ENCODE data around the gene ETNK2. TPM values are rescaled to one million over a fixed set of nuclear protein-coding genes. Genes with fewer than 3 reads are reported as not detected.
A peak's percentile ranks its signal among the peaks of the same experiment; 100 is the strongest.

The ETNK2 gene
- total and polyA plus RNA-seq, 4 donors: 10.1 to 18.0 (median 14.4) TPM

- WGBS, 2 donors: 90 to 92% methylated on average over 5 of the region's 5 CpGs
These were observed 1.8 kb upstream of the ETNK2 start for GRCh38 chr1:204153667-204154066.

GRCh38 chr1:204152310-204153044, 633 bp upstream of the ETNK2 start:
- ATAC-seq (ENCODE audit: low FRiP score): no peak
- no peaks in the 10 kb centered on the region for H3K36me3 ChIP-seq (ENCODE audit: control insufficient read depth in 1 of 2, insufficient read depth in 2 of 2, low read length in 1 of 2)

More at GRCh38 chr1:204153667-204154066, 1.8 kb upstream of the ETNK2 start:
- Histone ChIP-seq H3K36me3 (ENCODE audit: control insufficient read depth in 1 of 2, insufficient read depth in 2 of 2, low read length in 1 of 2) (no peaks in the 10 kb centered on the region), H3K4me3 (ENCODE audit: low read length in 2 of 2) (no peak overlapping the region), H3K4me1 (ENCODE audit: control insufficient read depth in 1 of 2, insufficient read depth in 2 of 2, low read length in 2 of 2) (peaks cover 0 to 1% of the 10 kb centered on the region in 2 donors), H3K9me3 (ENCODE audit: control insufficient read depth, low read length) (no peaks in the 10 kb centered on the region), H3K27me3 (ENCODE audit: control insufficient read depth in 1 of 2, insufficient read depth in 2 of 2, low read length in 1 of 2) (no peaks in the 10 kb centered on the region), H3K27ac (ENCODE audit: low read depth in 1 of 2, low read length in 2 of 2) (no peak overlapping the region)
- DNase-seq: peak in 1 of 2 donors; percentile 39
- no peak for ATAC-seq (ENCODE audit: low FRiP score)
- intact Hi-C loops (cut with DNase I): no loop called here

GRCh38 chr1:204150702-204151551, 917 bp downstream of the ETNK2 start:
- DNase-seq (no peak), ATAC-seq (ENCODE audit: low FRiP score) (peak; percentile 36)
- Histone ChIP-seq H3K27me3 (ENCODE audit: control insufficient read depth in 1 of 2, insufficient read depth in 2 of 2, low read length in 1 of 2) (no peaks in the 10 kb centered on the region), H3K4me3 (ENCODE audit: low read length in 2 of 2) (peak overlapping the region; percentile 67 to 87), H3K4me1 (ENCODE audit: control insufficient read depth in 1 of 2, insufficient read depth in 2 of 2, low read length in 2 of 2) (peaks cover 0 to 1% of the 10 kb centered on the region in 2 donors), H3K9me3 (ENCODE audit: control insufficient read depth, low read length) (no peaks in the 10 kb centered on the region), H3K36me3 (ENCODE audit: control insufficient read depth in 1 of 2, insufficient read depth in 2 of 2, low read length in 1 of 2) (no peaks in the 10 kb centered on the region), H3K27ac (ENCODE audit: low read depth in 1 of 2, low read length in 2 of 2) (peak overlapping the region in 1 of 2 donors; percentile 77)
- intact Hi-C loops (cut with DNase I): no loop called here
- 28 to 37% methylated on average over 24 to 33 of the region's 33 CpGs for WGBS, 2 donors

More at GRCh38 chr1:204152310-204153044, 633 bp upstream of the ETNK2 start:
- Histone ChIP-seq H3K9me3 (ENCODE audit: control insufficient read depth, low read length) (no peaks in the 10 kb centered on the region), H3K27me3 (ENCODE audit: control insufficient read depth in 1 of 2, insufficient read depth in 2 of 2, low read length in 1 of 2) (no peaks in the 10 kb centered on the region), H3K4me1 (ENCODE audit: control insufficient read depth in 1 of 2, insufficient read depth in 2 of 2, low read length in 2 of 2) (peaks cover 0 to 1% of the 10 kb centered on the region in 2 donors), H3K4me3 (ENCODE audit: low read length in 2 of 2) (peak overlapping the region; percentile 67 to 87), H3K27ac (ENCODE audit: low read depth in 1 of 2, low read length in 2 of 2) (peak overlapping the region in 1 of 2 donors; percentile 17)
- intact Hi-C loops (cut with DNase I): no loop called here
- 15% methylated on average over 24 to 25 of the region's 25 CpGs for WGBS, 2 donors
- DNase-seq: peak in 1 of 2 donors; percentile 50

GRCh38 chr1:204149635-204150565, 1.9 kb downstream of the ETNK2 start:
- H3K27me3 ChIP-seq (ENCODE audit: control insufficient read depth in 1 of 2, insufficient read depth in 2 of 2, low read length in 1 of 2): no peaks in the 10 kb centered on the region
- H3K4me1 ChIP-seq (ENCODE audit: control insufficient read depth in 1 of 2, insufficient read depth in 2 of 2, low read length in 2 of 2): peaks cover 0 to 1% of the 10 kb centered on the region in 2 donors
- H3K4me3 ChIP-seq (ENCODE audit: low read length in 2 of 2): no peak overlapping the region
- WGBS, 2 donors: 74 to 85% methylated on average over 16 of the region's 16 CpGs
- intact Hi-C loops (cut with DNase I): no loop called here
- peak in 1 of 2 donors; percentile 63 for DNase-seq
- no peak for ATAC-seq (ENCODE audit: low FRiP score)
- H3K36me3 ChIP-seq (ENCODE audit: control insufficient read depth in 1 of 2, insufficient read depth in 2 of 2, low read length in 1 of 2): no peaks in the 10 kb centered on the region
- H3K9me3 ChIP-seq (ENCODE audit: control insufficient read depth, low read length): no peaks in the 10 kb centered on the region
- H3K27ac ChIP-seq (ENCODE audit: low read depth in 1 of 2, low read length in 2 of 2): peak overlapping the region in 1 of 2 donors; percentile 11

- H3K9me3 ChIP-seq (ENCODE audit: control insufficient read depth, low read length): no peaks in the 10 kb centered on the region
- 53% methylated on average over 2 of the region's 2 CpGs for WGBS, 2 donors
- no peak overlapping the region for H3K27ac ChIP-seq (ENCODE audit: low read depth in 1 of 2, low read length in 2 of 2)
- DNase-seq: peak in 1 of 2 donors; percentile 28
- ATAC-seq (ENCODE audit: low FRiP score): no peak
- H3K4me1 ChIP-seq (ENCODE audit: control insufficient read depth in 1 of 2, insufficient read depth in 2 of 2, low read length in 2 of 2): peaks cover 0 to 1% of the 10 kb centered on the region in 2 donors
- intact Hi-C loops (cut with DNase I): no loop called here
- no peak overlapping the region for H3K4me3 ChIP-seq (ENCODE audit: low read length in 2 of 2)
- no peaks in the 10 kb centered on the region for H3K27me3 ChIP-seq (ENCODE audit: control insufficient read depth in 1 of 2, insufficient read depth in 2 of 2, low read length in 1 of 2)
- H3K36me3 ChIP-seq (ENCODE audit: control insufficient read depth in 1 of 2, insufficient read depth in 2 of 2, low read length in 1 of 2): no peaks in the 10 kb centered on the region
These were observed 2.7 kb downstream of the ETNK2 start for GRCh38 chr1:204149107-204149506.

- no peaks in the 10 kb centered on the region for H3K27me3 ChIP-seq (ENCODE audit: control insufficient read depth in 1 of 2, insufficient read depth in 2 of 2, low read length in 1 of 2)
- DNase-seq: peak in 1 of 2 donors; percentile 61
- WGBS, 2 donors: 83 to 84% methylated on average over 13 of the region's 13 CpGs
- H3K27ac ChIP-seq (ENCODE audit: low read depth in 1 of 2, low read length in 2 of 2): no peak overlapping the region
- no peaks in the 10 kb centered on the region for H3K36me3 ChIP-seq (ENCODE audit: control insufficient read depth in 1 of 2, insufficient read depth in 2 of 2, low read length in 1 of 2)
- no peaks in the 10 kb centered on the region for H3K9me3 ChIP-seq (ENCODE audit: control insufficient read depth, low read length)
- ATAC-seq (ENCODE audit: low FRiP score): no peak
- peaks cover 0 to 1% of the 10 kb centered on the region in 2 donors for H3K4me1 ChIP-seq (ENCODE audit: control insufficient read depth in 1 of 2, insufficient read depth in 2 of 2, low read length in 2 of 2)
- H3K4me3 ChIP-seq (ENCODE audit: low read length in 2 of 2): no peak overlapping the region
- intact Hi-C loops (cut with DNase I): no loop called here
These were observed 4.1 kb downstream of the ETNK2 start for GRCh38 chr1:204147406-204148383.

- ATAC-seq (ENCODE audit: low FRiP score): no peak
- intact Hi-C loops (cut with DNase I): no loop called here
These were observed 4.9 kb downstream of the ETNK2 start for GRCh38 chr1:204146965-204147364.

More at GRCh38 chr1:204146965-204147364, 4.9 kb downstream of the ETNK2 start:
- DNase-seq: peak; percentile 24 to 55
- no peaks in the 10 kb centered on the region for H3K9me3 ChIP-seq (ENCODE audit: control insufficient read depth, low read length)
- H3K4me3 ChIP-seq (ENCODE audit: low read length in 2 of 2): no peak overlapping the region
- H3K27me3 ChIP-seq (ENCODE audit: control insufficient read depth in 1 of 2, insufficient read depth in 2 of 2, low read length in 1 of 2): no peaks in the 10 kb centered on the region
- 76 to 79% methylated on average over 7 of the region's 7 CpGs for WGBS, 2 donors
- no peak overlapping the region for H3K27ac ChIP-seq (ENCODE audit: low read depth in 1 of 2, low read length in 2 of 2)
- H3K36me3 ChIP-seq (ENCODE audit: control insufficient read depth in 1 of 2, insufficient read depth in 2 of 2, low read length in 1 of 2): peaks cover 0 to under 1% of the 10 kb centered on the region in 2 donors
- peaks cover 0 to 1% of the 10 kb centered on the region in 2 donors for H3K4me1 ChIP-seq (ENCODE audit: control insufficient read depth in 1 of 2, insufficient read depth in 2 of 2, low read length in 2 of 2)
